ENCODE data around the gene ULK4. TPM values are rescaled to one million over a fixed set of nuclear protein-coding genes. Genes with fewer than 3 reads are reported as not detected.
"Not testable (repeated sequence)": the region's sequence is repeated elsewhere in the genome, so short reads cannot be mapped to it uniquely, and the experiment has no call there.

The ULK4 gene
- polyA plus RNA-seq, 1 experiment, result 1.6 TPM

- Histone ChIP-seq H3K4me3 (ENCODE audit: low read depth, low read length) (no peak overlapping the region), H3K27me3 (ENCODE audit: control insufficient read depth, insufficient read depth, low read length) (no peaks in the 10 kb centered on the region), H3K36me3 (ENCODE audit: control insufficient read depth, insufficient read depth, low read length) (no peaks in the 10 kb centered on the region)
- no peak for TF ChIP-seq CTCF (IDR thresholded peaks at IDR 0.05; ENCODE audit: insufficient read depth, low read depth, low read length)
- POLR2A ChIA-PET, result no interaction called here
- CTCF ChIA-PET, result interaction anchor here (1.4 to 2.4 kb wide), 2 partner anchors 1290 to 1294 kb away, joined by 3 to 8 read pairs; no protein-coding TSS in a partner anchor
- DNase-seq (ENCODE audit: low read depth), result no peak
These were observed 87.9 kb downstream of the ULK4 start for GRCh38 chr3:41874022-41874421.

- ChIA-PET POLR2A (no interaction called here), CTCF (interaction anchor here (0.9 to 1.4 kb wide), 3 partner anchors 10 to 11 kb away, joined by 3 to 5 read pairs (median 3); no protein-coding TSS in a partner anchor)
These were observed 89.7 kb downstream of the ULK4 start for GRCh38 chr3:41872157-41872556.

GRCh38 chr3:41867533-41867932, 94.4 kb downstream of the ULK4 start:
- DNase-seq (ENCODE audit: low read depth), result no peak
- ChIA-PET POLR2A (no interaction called here), CTCF (interaction anchor here (1.6 kb wide), 1 partner anchor 1287 kb away, joined by 6 read pairs; no protein-coding TSS in a partner anchor)
- no peak overlapping the region for H3K4me3 ChIP-seq (ENCODE audit: low read depth, low read length)
- H3K27me3 ChIP-seq (ENCODE audit: control insufficient read depth, insufficient read depth, low read length), result no peaks in the 10 kb centered on the region
- no peaks in the 10 kb centered on the region for H3K36me3 ChIP-seq (ENCODE audit: control insufficient read depth, insufficient read depth, low read length)
- TF ChIP-seq CTCF (IDR thresholded peaks at IDR 0.05; ENCODE audit: insufficient read depth, low read depth, low read length), result no peak

More at GRCh38 chr3:41872157-41872556, 89.7 kb downstream of the ULK4 start:
- no peak overlapping the region for H3K4me3 ChIP-seq (ENCODE audit: low read depth, low read length)
- no peak for TF ChIP-seq CTCF (IDR thresholded peaks at IDR 0.05; ENCODE audit: insufficient read depth, low read depth, low read length)
- H3K36me3 ChIP-seq (ENCODE audit: control insufficient read depth, insufficient read depth, low read length), result no peaks in the 10 kb centered on the region
- DNase-seq (ENCODE audit: low read depth), result no peak
- no peaks in the 10 kb centered on the region for H3K27me3 ChIP-seq (ENCODE audit: control insufficient read depth, insufficient read depth, low read length)

GRCh38 chr3:41866298-41866697, 95.6 kb downstream of the ULK4 start:
- DNase-seq (ENCODE audit: low read depth), result no peak
- POLR2A ChIA-PET, result no interaction called here
- CTCF ChIA-PET, result interaction anchor here (1.6 kb wide), 1 partner anchor 1286 kb away, joined by 6 read pairs; no protein-coding TSS in a partner anchor

GRCh38 chr3:41863024-41863423, 98.9 kb downstream of the ULK4 start:
- no peak for TF ChIP-seq CTCF (IDR thresholded peaks at IDR 0.05; ENCODE audit: insufficient read depth, low read depth, low read length)
- Histone ChIP-seq H3K27me3 (ENCODE audit: control insufficient read depth, insufficient read depth, low read length) (no peaks in the 10 kb centered on the region), H3K36me3 (ENCODE audit: control insufficient read depth, insufficient read depth, low read length) (no peaks in the 10 kb centered on the region), H3K4me3 (ENCODE audit: low read depth, low read length) (no peak overlapping the region)
- CTCF ChIA-PET, result no interaction called here
- POLR2A ChIA-PET, result no interaction called here
- no peak for DNase-seq (ENCODE audit: low read depth)

More at GRCh38 chr3:41866298-41866697, 95.6 kb downstream of the ULK4 start:
- Histone ChIP-seq H3K27me3 (ENCODE audit: control insufficient read depth, insufficient read depth, low read length) (no peaks in the 10 kb centered on the region), H3K4me3 (ENCODE audit: low read depth, low read length) (no peak overlapping the region), H3K36me3 (ENCODE audit: control insufficient read depth, insufficient read depth, low read length) (no peaks in the 10 kb centered on the region)
- no peak for TF ChIP-seq CTCF (IDR thresholded peaks at IDR 0.05; ENCODE audit: insufficient read depth, low read depth, low read length)

- H3K4me3 ChIP-seq (ENCODE audit: low read depth, low read length); H3K36me3 ChIP-seq (ENCODE audit: control insufficient read depth, insufficient read depth, low read length); POLR2A ChIA-PET; CTCF ChIA-PET; DNase-seq (ENCODE audit: low read depth); H3K27me3 ChIP-seq (ENCODE audit: control insufficient read depth, insufficient read depth, low read length): not testable (repeated sequence)
These were observed 101.4 kb downstream of the ULK4 start for GRCh38 chr3:41860489-41860888.

All from BJ (cell line).